NCI-H345 treated with DMSO at 0.1 percent for 48 hours (cell line): ENCODE measurements around the gene RNF145.

Experiments
- DNase-seq: peaks from one replicate; lab custom pipeline; 2025; ENCODE audit not compliant: unreplicated experiment; lab: John Stamatoyannopoulos, UW

RNF145 gene

GRCh38 chr5:159198063-159199036 is 11.0 kb downstream of the RNF145 start:
- DNase-seq, result no peak

GRCh38 chr5:159195775-159196174 is 13.6 kb downstream of the RNF145 start:
- DNase-seq, result no peak

- DNase-seq, result no peak
These were observed 19.2 kb downstream of the RNF145 start for GRCh38 chr5:159190170-159190569.

- DNase-seq, result no peak
These were observed 20.0 kb downstream of the RNF145 start for GRCh38 chr5:159189310-159189709.

GRCh38 chr5:159187719-159188118 is 21.6 kb downstream of the RNF145 start:
- no peak for DNase-seq

GRCh38 chr5:159186319-159186718 is 23.0 kb downstream of the RNF145 start:
- DNase-seq, result no peak

- DNase-seq, result no peak
These were observed 23.6 kb downstream of the RNF145 start for GRCh38 chr5:159185773-159186172.

GRCh38 chr5:159184858-159185381 is 24.4 kb downstream of the RNF145 start:
- DNase-seq, result no peak

GRCh38 chr5:159184236-159184635 is 25.1 kb downstream of the RNF145 start:
- no peak for DNase-seq

- DNase-seq, result no peak
These were observed 26.1 kb downstream of the RNF145 start for GRCh38 chr5:159183247-159183646.

GRCh38 chr5:159182691-159183090 is 26.7 kb downstream of the RNF145 start:
- no peak for DNase-seq

- DNase-seq, result no peak
These were observed 27.7 kb downstream of the RNF145 start for GRCh38 chr5:159181651-159182050.

GRCh38 chr5:159181152-159181551 is 28.2 kb downstream of the RNF145 start:
- DNase-seq, result no peak

- no peak for DNase-seq
These were observed 29.6 kb downstream of the RNF145 start for GRCh38 chr5:159179529-159180305.

- DNase-seq, result no peak
These were observed 30.4 kb downstream of the RNF145 start for GRCh38 chr5:159178978-159179377.

- no peak for DNase-seq
These were observed 33.8 kb downstream of the RNF145 start for GRCh38 chr5:159175547-159175946.

GRCh38 chr5:159174511-159175168 is 34.7 kb downstream of the RNF145 start:
- DNase-seq, result no peak

- DNase-seq, result no peak
These were observed 38.1 kb downstream of the RNF145 start for GRCh38 chr5:159171274-159171673.

GRCh38 chr5:159170021-159170420 is 39.3 kb downstream of the RNF145 start:
- no peak for DNase-seq

GRCh38 chr5:159166416-159166815 is 42.9 kb downstream of the RNF145 start:
- DNase-seq, result no peak

GRCh38 chr5:159163701-159164046 is 45.7 kb downstream of the RNF145 start:
- DNase-seq, result no peak
